Liver (tissue), 9 donors: ENCODE measurements around the gene EPHA6. TPM values are rescaled to one million over a fixed set of nuclear protein-coding genes. Genes with fewer than 3 reads are reported as not detected.

Experiments
- DNase-seq: peaks from one replicate; pipeline ENCODE4 v3.0.0-alpha.2; 2017; ENCODE audit warnings: low spot score
- H3K27ac ChIP-seq, 2 donors: one replicate each; pipeline ENCODE4 v1.7.0; 2013; ENCODE audit warnings: inconsistent platforms in 2 of 2, low read length in 2 of 2, control low read depth in 1 of 2, low read depth in 1 of 2, mild to moderate bottlenecking in 1 of 2
- H3K27me3 ChIP-seq, 4 donors: one replicate each; pipeline versions ENCODE4 v1.6.1 to v1.7.0; 2013; ENCODE audit warnings: low read length in 3 of 4, inconsistent platforms in 1 of 4, mild to moderate bottlenecking in 1 of 4, moderate library complexity in 1 of 4; ENCODE audit not compliant: control insufficient read depth in 4 of 4, insufficient read depth in 4 of 4
- H3K36me3 ChIP-seq, 4 donors: one replicate each; pipeline versions ENCODE4 v1.6.1 to v1.7.0; 2013; ENCODE audit warnings: low read length in 3 of 4, mild to moderate bottlenecking in 3 of 4, low read depth in 1 of 4, moderate library complexity in 1 of 4; ENCODE audit not compliant: control insufficient read depth in 4 of 4, insufficient read depth in 3 of 4
- H3K4me1 ChIP-seq, 4 donors: one replicate each; pipeline versions ENCODE4 v1.6.1 to v1.7.0; 2013; ENCODE audit warnings: low read length in 3 of 4, mild to moderate bottlenecking in 3 of 4, moderate library complexity in 1 of 4; ENCODE audit not compliant: control insufficient read depth in 4 of 4, insufficient read depth in 4 of 4
- H3K4me3 ChIP-seq, 3 donors: one replicate each; pipeline versions ENCODE4 v1.6.1 to v1.7.0; 2013; ENCODE audit warnings: low read length in 3 of 3, control low read depth in 1 of 3, low read depth in 1 of 3, mild to moderate bottlenecking in 1 of 3
- H3K9ac ChIP-seq, 2 donors: one replicate each; pipeline ENCODE4 v1.7.0; 2013; ENCODE audit warnings: low read length in 2 of 2, mild to moderate bottlenecking in 2 of 2, moderate library complexity in 2 of 2, control low read depth in 1 of 2, low read depth in 1 of 2
- H3K9me3 ChIP-seq, 4 donors: one replicate each; pipeline versions ENCODE4 v1.6.1 to v1.7.0; 2013; ENCODE audit warnings: low read length in 3 of 4; ENCODE audit not compliant: control insufficient read depth in 4 of 4
- ATF3 ChIP-seq: IDR thresholded peaks from 2 replicates; pipeline ENCODE4 v1.6.1; 2016; ENCODE audit warnings: antibody characterized with exemption
- CTCF ChIP-seq: fragments of 150-350 bp; IDR thresholded peaks from 2 replicates; pipeline ENCODE4 v1.5.1; 2017; ENCODE audit warnings: improper control_type of control experiment, low read depth, low read length; ENCODE audit not compliant: missing input control
- EGR1 ChIP-seq, 2 donors: IDR thresholded peaks; 2 replicates each; pipeline ENCODE4 v1.6.1; 2016 to 2018; ENCODE audit warnings: antibody characterized with exemption in 2 of 2, low read depth in 2 of 2
- FOXA1 ChIP-seq: IDR thresholded peaks from 2 replicates; pipeline ENCODE4 v1.6.1; 2016; ENCODE audit warnings: antibody characterized with exemption
- FOXA2 ChIP-seq: IDR thresholded peaks from 2 replicates; pipeline ENCODE4 v1.6.1; 2016; ENCODE audit warnings: antibody characterized with exemption
- GABPA ChIP-seq, 2 donors: IDR thresholded peaks in 1 of 2; conservative IDR thresholded peaks in 1 of 2; 2 replicates each; pipeline ENCODE4 v1.6.1; 2016; ENCODE audit warnings: antibody characterized with exemption in 2 of 2, mild to moderate bottlenecking in 1 of 2, moderate library complexity in 1 of 2
- HNF4A ChIP-seq, 2 donors: conservative IDR thresholded peaks; 2 replicates each; pipeline ENCODE4 v1.6.1; 2016; ENCODE audit warnings: antibody characterized with exemption in 2 of 2, mild to moderate bottlenecking in 2 of 2
- HNF4G ChIP-seq: IDR thresholded peaks from 2 replicates; pipeline ENCODE4 v1.6.1; 2016; ENCODE audit warnings: antibody characterized with exemption
- JUND ChIP-seq, 2 donors: IDR thresholded peaks; 2 replicates each; pipeline ENCODE4 v1.6.1; 2016; ENCODE audit warnings: antibody characterized with exemption in 2 of 2
- MAX ChIP-seq: IDR thresholded peaks from 2 replicates; pipeline ENCODE4 v1.6.1; 2016; ENCODE audit warnings: antibody characterized with exemption
- NR2F2 ChIP-seq: IDR thresholded peaks from 2 replicates; pipeline ENCODE4 v1.6.1; 2016; ENCODE audit warnings: antibody characterized with exemption
- RAD21 ChIP-seq, 2 donors: IDR thresholded peaks; 2 replicates each; pipeline ENCODE4 v1.6.1; 2016; ENCODE audit warnings: antibody characterized with exemption in 2 of 2, mild to moderate bottlenecking in 2 of 2
- REST ChIP-seq: IDR thresholded peaks from 2 replicates; pipeline ENCODE4 v1.6.1; 2016; ENCODE audit warnings: antibody characterized with exemption, mild to moderate bottlenecking
- RXRA ChIP-seq, 2 donors: IDR thresholded peaks; 2 replicates each; pipeline ENCODE4 v1.6.1; 2017 to 2018; ENCODE audit warnings: antibody characterized with exemption in 2 of 2, mild to moderate bottlenecking in 1 of 2
- SP1 ChIP-seq: IDR thresholded peaks from 2 replicates; pipeline ENCODE4 v1.6.1; 2018; ENCODE audit warnings: antibody characterized with exemption, mild to moderate bottlenecking
- TAF1 ChIP-seq: conservative IDR thresholded peaks from 2 replicates; pipeline ENCODE4 v1.6.1; 2016; ENCODE audit warnings: antibody characterized with exemption, mild to moderate bottlenecking
- YY1 ChIP-seq: IDR thresholded peaks from 2 replicates; pipeline ENCODE4 v1.6.1; 2016; ENCODE audit warnings: antibody characterized with exemption, mild to moderate bottlenecking
- ZBTB33 ChIP-seq: IDR thresholded peaks from 2 replicates; pipeline ENCODE4 v1.6.1; 2016; ENCODE audit warnings: antibody characterized with exemption
- WGBS: extraction: QIAGEN DNeasy Blood & Tissue Kit; methylation state at CpG from one replicate; pipeline ENCODE4 v1.1.7; 2013; 5-methylcytosine and 5-hydroxymethylcytosine counted together
- polyA plus RNA-seq, 2 donors: library from polyadenylated mRNA; stranded (reverse) in 1 of 2; unstranded in 1 of 2; fragments of 200-250 nt in 1 of 2; fragments of >200 nt in 1 of 2; fragmentation: Nextera tagmentation in 1 of 2; extraction: Ambion mirVana in 1 of 2; gene quantifications; one replicate each; pipeline versions ENCODE4 v1.2.1 to v1.2.3, GENCODE V29; 2013 to 2015
- total RNA-seq, 2 donors: library from RNA; depleted of rRNA; stranded (reverse); fragments of >200 nt; gene quantifications; one replicate each; pipeline ENCODE4 v1.2.3, GENCODE V29; 2014
- donor health status: healthy.
- donor health status: healthy.
- donor health status: healthy.
- donor health status: healthy.
- donor health status: healthy.

The EPHA6 gene
- total and polyA plus RNA-seq, 4 donors, result 0.05 to 0.17 (median 0.05) TPM; not detected in 1

- WGBS, result 48% methylated on average over 2 of the region's 2 CpGs
- no peak overlapping the region for H3K4me3 ChIP-seq
- no peaks in the 10 kb centered on the region for H3K27me3 ChIP-seq
- H3K9ac ChIP-seq, result no peak overlapping the region
- H3K27ac ChIP-seq, result no peak overlapping the region
- H3K4me1 ChIP-seq, result no peaks in the 10 kb centered on the region
- TF ChIP-seq GABPA (IDR thresholded peaks at IDR 0.05 in 1 of 2, conservative IDR thresholded peaks at IDR 0.05 in 1 of 2) (no peak), HNF4G (no peak), REST (no peak), ATF3 (no peak), HNF4A (conservative IDR thresholded peaks at IDR 0.05) (no peak), FOXA2 (no peak), ZBTB33 (no peak), CTCF (no peak), RAD21 (IDR thresholded peaks at IDR 0.05) (no peak), MAX (no peak), JUND (IDR thresholded peaks at IDR 0.05) (no peak), SP1 (no peak), NR2F2 (no peak), TAF1 (no peak), FOXA1 (no peak), YY1 (no peak), EGR1 (IDR thresholded peaks at IDR 0.05; ENCODE audit: low read depth in 2 of 2) (no peak), RXRA (IDR thresholded peaks at IDR 0.05) (no peak)
- no peaks in the 10 kb centered on the region for H3K9me3 ChIP-seq
- no peaks in the 10 kb centered on the region for H3K36me3 ChIP-seq
- DNase-seq, result no peak
Observed at GRCh38 chr3:96865605-96866004, 51.2 kb downstream of the EPHA6 start.

- WGBS, result 66% methylated on average over 2 of the region's 2 CpGs
- no peaks in the 10 kb centered on the region for H3K36me3 ChIP-seq
- no peaks in the 10 kb centered on the region for H3K4me1 ChIP-seq
- H3K27ac ChIP-seq, result no peak overlapping the region
- H3K9ac ChIP-seq, result no peak overlapping the region
- no peak overlapping the region for H3K4me3 ChIP-seq
- TF ChIP-seq CTCF (no peak), ATF3 (no peak), HNF4G (no peak), JUND (IDR thresholded peaks at IDR 0.05) (no peak), EGR1 (IDR thresholded peaks at IDR 0.05; ENCODE audit: low read depth in 2 of 2) (no peak), FOXA1 (no peak)
- no peak for DNase-seq
- no peaks in the 10 kb centered on the region for H3K27me3 ChIP-seq
- no peaks in the 10 kb centered on the region for H3K9me3 ChIP-seq
Observed at GRCh38 chr3:96869316-96869715, 54.9 kb downstream of the EPHA6 start.
